HG03520 (cell line): ENCODE measurements around the gene SCAMP2.

Experiments used
- ATAC-seq: cut with Tn5 transposase; IDR thresholded peaks from one replicate; pipeline ENCODE4 v1.9.1; 2021; ENCODE audit warnings: mild to moderate bottlenecking, moderate library complexity; ENCODE audit not compliant: unreplicated experiment

The SCAMP2 gene

GRCh38 chr15:74799255-74799855, 73.8 kb downstream of the SCAMP2 start:
- no peak for ATAC-seq

- ATAC-seq = no peak
These were observed 74.5 kb downstream of the SCAMP2 start for GRCh38 chr15:74798388-74799254.

DNA sequence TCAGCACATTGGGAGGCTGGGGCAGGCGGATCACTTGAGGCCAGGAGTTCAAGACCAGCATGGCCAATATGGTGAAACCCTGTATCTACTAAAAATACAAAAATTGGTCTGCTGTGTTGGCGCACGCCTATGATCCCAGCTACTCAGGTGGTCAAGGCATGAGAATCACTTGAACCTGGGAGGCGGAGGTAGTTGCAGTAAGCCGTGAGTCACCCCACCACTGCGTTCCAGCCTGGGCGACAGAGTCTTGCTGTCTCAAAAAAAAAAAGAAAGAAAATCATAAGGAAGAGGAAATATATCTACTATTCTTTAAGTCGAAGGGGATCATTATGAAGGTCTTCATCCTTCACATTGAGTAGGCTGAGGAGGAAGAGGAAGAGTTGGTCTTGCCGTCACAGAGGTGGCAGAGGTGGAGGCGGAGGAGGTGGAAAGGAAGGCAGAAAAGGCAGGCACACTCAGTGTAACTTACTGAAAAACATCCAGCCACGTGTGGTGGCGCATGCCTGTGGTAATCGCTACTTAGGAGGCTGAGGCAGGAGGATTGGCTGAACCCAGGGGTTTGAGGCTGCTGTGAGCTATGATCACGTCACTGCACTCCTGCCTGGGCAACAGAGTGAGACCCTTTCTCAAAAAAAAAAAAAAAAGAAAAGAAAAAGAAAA, 77.1 kb downstream of the SCAMP2 start:
- ATAC-seq = no peak

GRCh38 chr15:74794970-74795349, 78.2 kb downstream of the SCAMP2 start:
- no peak for ATAC-seq

- ATAC-seq = no peak
These were observed 78.8 kb downstream of the SCAMP2 start for GRCh38 chr15:74794248-74794969.
